GM12878 (cell line): ENCODE data around the gene MORC3. TPM values are rescaled to one million over a fixed set of nuclear protein-coding genes. Genes with fewer than 3 reads are reported as not detected.

Experiments used
- ESRRA ChIP-seq: IDR thresholded peaks from 2 replicates; pipeline ENCODE4 v1.6.1; 2012; ENCODE audit warnings: mild to moderate bottlenecking, low read length, improper control_type of control experiment
- PML ChIP-seq: IDR thresholded peaks from 2 replicates; pipeline ENCODE4 v1.6.1; 2012; ENCODE audit warnings: low read length, inconsistent platforms
- polyA plus RNA-seq, 11 experiments: library from polyadenylated mRNA; depleted of rRNA in 4 of 11; unstranded in 6 of 11; stranded (reverse) in 5 of 11; fragments of >200 nt; fragmentation: Nextera tagmentation in 4 of 11; fragmentation: Illumina TruSeq in 1 of 11; extraction: Ambion mirVana in 4 of 11; extraction: Trizol in 1 of 11; gene quantifications; 1 replicate in 1 of 11; 2 replicates in 10 of 11; pipeline versions ENCODE4 v1.2.1 to v1.2.3, GENCODE V29; 2011 to 2016; ENCODE audit warnings: inconsistent platforms in 2 of 11, missing spikeins in 2 of 11, low read depth in 1 of 11
- small RNA-seq: library from RNA; depleted of rRNA; stranded (forward); fragments of <200 nt; gene quantifications from one replicate; pipeline ENCODE3, GENCODE V24; 2014
- total RNA-seq, 4 experiments: library from RNA; depleted of rRNA in 3 of 4; stranded (reverse); fragments of >200 nt in 3 of 4; fragmentation: Illumina TruSeq in 1 of 4; extraction: Trizol in 1 of 4; gene quantifications; 2 replicates each; pipeline versions ENCODE4 v1.2.1 to v1.2.3, GENCODE V29; 2013 to 2021
- TF ChIP-seq, protein P1 (sequence below): IDR thresholded peaks from 2 replicates; pipeline ENCODE4 v1.6.1; 2011; ENCODE audit warnings: low read depth, mild to moderate bottlenecking, low read length, moderate library complexity, borderline replicate concordance; ENCODE audit errors: extremely low read depth

The MORC3 gene
- total and polyA plus RNA-seq, 10 of the 15 experiments (the other 5 are each of a cell fraction or from before 2014, with no cell fraction given): 5.5 to 29.9 (median 16.3) TPM

DNA sequence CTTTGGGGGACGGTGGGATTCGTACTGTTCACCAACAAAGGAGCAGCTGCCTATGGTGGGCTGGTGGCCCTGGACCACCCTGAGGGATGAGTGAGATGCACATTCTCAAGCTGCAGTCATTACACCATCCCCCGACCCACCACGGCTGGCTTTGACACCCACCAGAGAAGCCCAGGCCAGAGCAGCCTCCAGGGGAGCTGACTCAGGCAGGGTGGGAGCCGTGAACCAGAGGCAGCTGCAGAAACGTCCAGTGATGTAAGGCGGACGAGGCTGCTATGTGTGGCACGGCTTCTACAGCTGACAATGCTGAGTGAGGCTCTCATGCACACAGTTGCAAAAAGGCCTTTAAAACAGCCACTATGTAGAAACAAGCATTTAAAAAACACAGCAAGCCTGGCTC, 105.3 kb downstream of the MORC3 start (continued):
- TF ChIP-seq, protein P1, sequence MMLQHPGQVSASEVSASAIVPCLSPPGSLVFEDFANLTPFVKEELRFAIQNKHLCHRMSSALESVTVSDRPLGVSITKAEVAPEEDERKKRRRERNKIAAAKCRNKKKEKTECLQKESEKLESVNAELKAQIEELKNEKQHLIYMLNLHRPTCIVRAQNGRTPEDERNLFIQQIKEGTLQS: no peak
- TF ChIP-seq PML (no peak), ESRRA (no peak)

Small RNA genes lying within 50 kb of the gene (small RNA-seq; reads per million reads assigned to genes)
- gene ATP5MFP1: not detected

Other genes starting within 250 kb of the MORC3 start
- 8.9 and 9.1 TPM in 2 replicates for gene CBR3, start 185.1 kb upstream of the MORC3 start, total RNA-seq (2014; rRNA removed)
- 9.2 and 10.5 TPM in 2 replicates for gene CBR3, start 185.1 kb upstream of the MORC3 start, total RNA-seq (2014; rRNA removed; fragmentation: Illumina TruSeq; extraction: Trizol)
- gene CBR3, start 185.1 kb upstream of the MORC3 start, total RNA-seq (2021): 14.1 and 15.2 TPM in 2 replicates
- 0.48 and 0.72 TPM in 2 replicates for gene CBR3, start 185.1 kb upstream of the MORC3 start, polyA plus RNA-seq (2011; rRNA removed)
- gene CBR3, start 185.1 kb upstream of the MORC3 start, polyA plus RNA-seq (2014; fragmentation: Illumina TruSeq; extraction: Trizol): 6.6 and 7.5 TPM in 2 replicates
- gene CBR3, start 185.1 kb upstream of the MORC3 start, polyA plus RNA-seq (2014; fragmentation: Nextera tagmentation; extraction: Ambion mirVana): 10 to 100 TPM in 1 of 2 experiments, 1 to 10 TPM in 1; 4.4 to 11.9 TPM
- 13.7 and 17.2 TPM in 2 replicates for gene CBR3, start 185.1 kb upstream of the MORC3 start, polyA plus RNA-seq (2014; rRNA removed)
- gene CBR3, start 185.1 kb upstream of the MORC3 start, polyA plus RNA-seq (2016; fragmentation: Nextera tagmentation; extraction: Ambion mirVana): 10 to 100 TPM; 16.2 to 16.4 TPM
- gene DOP1B, start 163.4 kb upstream of the MORC3 start, total RNA-seq (2014; rRNA removed): 3.5 and 4.0 TPM in 2 replicates
- gene DOP1B, start 163.4 kb upstream of the MORC3 start, total RNA-seq (2014; rRNA removed; fragmentation: Illumina TruSeq; extraction: Trizol): 3.8 and 4.3 TPM in 2 replicates
- 11.0 and 12.2 TPM in 2 replicates for gene DOP1B, start 163.4 kb upstream of the MORC3 start, total RNA-seq (2021)
- 1.2 and 1.6 TPM in 2 replicates for gene DOP1B, start 163.4 kb upstream of the MORC3 start, polyA plus RNA-seq (2011; rRNA removed)
- gene DOP1B, start 163.4 kb upstream of the MORC3 start, polyA plus RNA-seq (2014; fragmentation: Illumina TruSeq; extraction: Trizol): 6.0 and 6.6 TPM in 2 replicates
- gene DOP1B, start 163.4 kb upstream of the MORC3 start, polyA plus RNA-seq (2014; fragmentation: Nextera tagmentation; extraction: Ambion mirVana): 1 to 10 TPM; 1.2 to 1.3 TPM
- 4.7 and 4.8 TPM in 2 replicates for gene DOP1B, start 163.4 kb upstream of the MORC3 start, polyA plus RNA-seq (2014; rRNA removed)
- 1 to 10 TPM; 5.6 to 6.3 TPM for gene DOP1B, start 163.4 kb upstream of the MORC3 start, polyA plus RNA-seq (2016; fragmentation: Nextera tagmentation; extraction: Ambion mirVana)
- gene CHAF1B, start 65.2 kb downstream of the MORC3 start, total RNA-seq (2014; rRNA removed): 12.8 and 13.7 TPM in 2 replicates
- gene CHAF1B, start 65.2 kb downstream of the MORC3 start, total RNA-seq (2014; rRNA removed; fragmentation: Illumina TruSeq; extraction: Trizol): 14.6 and 16.4 TPM in 2 replicates
- gene CHAF1B, start 65.2 kb downstream of the MORC3 start, total RNA-seq (2021): 24.8 TPM in 2 replicates
- gene CHAF1B, start 65.2 kb downstream of the MORC3 start, polyA plus RNA-seq (2011; rRNA removed): 13.6 and 18.2 TPM in 2 replicates
- gene CHAF1B, start 65.2 kb downstream of the MORC3 start, polyA plus RNA-seq (2014; fragmentation: Illumina TruSeq; extraction: Trizol): 18.8 and 21.4 TPM in 2 replicates
- gene CHAF1B, start 65.2 kb downstream of the MORC3 start, polyA plus RNA-seq (2014; fragmentation: Nextera tagmentation; extraction: Ambion mirVana): 1 to 10 TPM; 5.9 TPM
- 15.1 and 15.2 TPM in 2 replicates for gene CHAF1B, start 65.2 kb downstream of the MORC3 start, polyA plus RNA-seq (2014; rRNA removed)
- 10 to 100 TPM; 31.4 to 31.5 TPM for gene CHAF1B, start 65.2 kb downstream of the MORC3 start, polyA plus RNA-seq (2016; fragmentation: Nextera tagmentation; extraction: Ambion mirVana)
- gene CLDN14, start 159.9 kb downstream of the MORC3 start, total RNA-seq (2014; rRNA removed): 8.2 and 19.4 TPM in 2 replicates
- 2.7 and 3.4 TPM in 2 replicates for gene CLDN14, start 159.9 kb downstream of the MORC3 start, total RNA-seq (2014; rRNA removed; fragmentation: Illumina TruSeq; extraction: Trizol)
- gene CLDN14, start 159.9 kb downstream of the MORC3 start, total RNA-seq (2021): 9.6 and 11.2 TPM in 2 replicates
- 3.4 and 3.7 TPM in 2 replicates for gene CLDN14, start 159.9 kb downstream of the MORC3 start, polyA plus RNA-seq (2011; rRNA removed)
- 1.1 and 2.8 TPM in 2 replicates for gene CLDN14, start 159.9 kb downstream of the MORC3 start, polyA plus RNA-seq (2014; fragmentation: Illumina TruSeq; extraction: Trizol)
- gene CLDN14, start 159.9 kb downstream of the MORC3 start, polyA plus RNA-seq (2014; fragmentation: Nextera tagmentation; extraction: Ambion mirVana): 1 to 10 TPM in 1 of 2 experiments, under 1 TPM in 1; 0.90 to 3.3 TPM
- 14.3 and 15.2 TPM in 2 replicates for gene CLDN14, start 159.9 kb downstream of the MORC3 start, polyA plus RNA-seq (2014; rRNA removed)
- gene CLDN14, start 159.9 kb downstream of the MORC3 start, polyA plus RNA-seq (2016; fragmentation: Nextera tagmentation; extraction: Ambion mirVana): 10 to 100 TPM; 14.7 to 18.6 TPM